ENCODE data around the gene DHRS4.
"Not testable (repeated sequence)": the region's sequence is repeated elsewhere in the genome, so short reads cannot be mapped to it uniquely, and the experiment has no call there.

DHRS4 gene

DNA sequence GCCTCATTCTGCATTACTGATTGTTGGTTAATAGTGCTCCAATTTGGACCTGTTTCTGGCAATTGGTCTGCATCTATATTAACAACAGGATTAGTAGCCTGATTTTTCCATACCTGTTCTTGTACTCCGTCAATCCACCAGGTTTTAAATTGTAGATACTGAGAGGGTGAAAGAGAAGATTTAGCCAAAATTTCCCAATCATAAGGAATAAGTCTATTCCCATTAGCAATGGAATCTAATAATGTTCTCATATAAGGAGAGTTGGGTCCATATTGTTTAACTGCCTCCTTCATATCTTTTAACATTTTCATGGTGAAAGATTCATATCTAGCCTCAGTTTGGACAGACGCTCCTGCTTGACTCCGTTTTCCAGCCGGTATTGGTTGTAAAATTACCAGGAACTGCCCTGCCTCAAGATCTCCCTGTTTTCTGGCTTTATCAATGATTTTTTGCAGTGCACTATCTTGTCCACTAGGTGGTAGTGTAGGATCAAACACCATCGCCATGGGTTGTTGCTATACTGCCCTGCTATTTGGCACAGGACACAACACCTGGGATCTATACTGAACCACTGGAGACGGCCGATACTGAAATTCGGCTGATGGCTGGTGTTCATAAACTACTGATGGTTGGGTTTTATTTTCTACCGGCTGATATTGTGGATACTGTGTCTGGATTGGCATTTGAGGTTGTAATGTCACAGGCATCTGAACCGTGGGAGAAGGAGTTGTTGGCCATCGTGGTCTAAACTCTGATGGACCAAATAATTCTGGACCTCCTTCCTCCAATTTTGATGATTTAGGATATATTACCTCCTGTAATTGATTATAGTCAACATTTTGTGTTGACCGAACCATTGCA is 60.3 kb downstream of the DHRS4 start:
- no peaks in the 10 kb centered on the region for H3K79me2 ChIP-seq (ENCODE audit: insufficient read depth, low read length)
- no peak overlapping the region for H3K27ac ChIP-seq (ENCODE audit: low read depth, low read length)
- no peak overlapping the region for H3K9ac ChIP-seq (ENCODE audit: low read length)
- no peak overlapping the region for H3K4me2 ChIP-seq (ENCODE audit: low read depth, low read length, poor library complexity, severe bottlenecking)
- TF ChIP-seq, protein P1, sequence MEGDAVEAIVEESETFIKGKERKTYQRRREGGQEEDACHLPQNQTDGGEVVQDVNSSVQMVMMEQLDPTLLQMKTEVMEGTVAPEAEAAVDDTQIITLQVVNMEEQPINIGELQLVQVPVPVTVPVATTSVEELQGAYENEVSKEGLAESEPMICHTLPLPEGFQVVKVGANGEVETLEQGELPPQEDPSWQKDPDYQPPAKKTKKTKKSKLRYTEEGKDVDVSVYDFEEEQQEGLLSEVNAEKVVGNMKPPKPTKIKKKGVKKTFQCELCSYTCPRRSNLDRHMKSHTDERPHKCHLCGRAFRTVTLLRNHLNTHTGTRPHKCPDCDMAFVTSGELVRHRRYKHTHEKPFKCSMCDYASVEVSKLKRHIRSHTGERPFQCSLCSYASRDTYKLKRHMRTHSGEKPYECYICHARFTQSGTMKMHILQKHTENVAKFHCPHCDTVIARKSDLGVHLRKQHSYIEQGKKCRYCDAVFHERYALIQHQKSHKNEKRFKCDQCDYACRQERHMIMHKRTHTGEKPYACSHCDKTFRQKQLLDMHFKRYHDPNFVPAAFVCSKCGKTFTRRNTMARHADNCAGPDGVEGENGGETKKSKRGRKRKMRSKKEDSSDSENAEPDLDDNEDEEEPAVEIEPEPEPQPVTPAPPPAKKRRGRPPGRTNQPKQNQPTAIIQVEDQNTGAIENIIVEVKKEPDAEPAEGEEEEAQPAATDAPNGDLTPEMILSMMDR (IDR thresholded peaks at IDR 0.05; ENCODE audit: insufficient read depth, low read length, poor library complexity, severe bottlenecking) = peak; percentile 63
- TF ChIP-seq EZH2phosphoT487 (conservative IDR thresholded peaks at IDR 0.05; ENCODE audit: low read length) = no peak
- no peaks in the 10 kb centered on the region for H3F3A ChIP-seq (ENCODE audit: insufficient read depth)
- H3K27me3 ChIP-seq (ENCODE audit: low read length) = no peaks in the 10 kb centered on the region
- no peaks in the 10 kb centered on the region for H3K36me3 ChIP-seq (ENCODE audit: low read length)
- no peaks in the 10 kb centered on the region for H4K20me1 ChIP-seq (ENCODE audit: low read depth, low read length)
- H3K4me3 ChIP-seq (ENCODE audit: insufficient read depth, low read length, poor library complexity, severe bottlenecking) = no peak overlapping the region
- no peaks in the 10 kb centered on the region for H3K9me3 ChIP-seq (ENCODE audit: insufficient read depth, low read length)
- H2AFZ ChIP-seq (ENCODE audit: low read depth, low read length, severe bottlenecking) = no peak overlapping the region
- H3K9me2 ChIP-seq (replicated peaks; ENCODE audit: insufficient read depth, low read length) = no peaks in the 10 kb centered on the region

DNA sequence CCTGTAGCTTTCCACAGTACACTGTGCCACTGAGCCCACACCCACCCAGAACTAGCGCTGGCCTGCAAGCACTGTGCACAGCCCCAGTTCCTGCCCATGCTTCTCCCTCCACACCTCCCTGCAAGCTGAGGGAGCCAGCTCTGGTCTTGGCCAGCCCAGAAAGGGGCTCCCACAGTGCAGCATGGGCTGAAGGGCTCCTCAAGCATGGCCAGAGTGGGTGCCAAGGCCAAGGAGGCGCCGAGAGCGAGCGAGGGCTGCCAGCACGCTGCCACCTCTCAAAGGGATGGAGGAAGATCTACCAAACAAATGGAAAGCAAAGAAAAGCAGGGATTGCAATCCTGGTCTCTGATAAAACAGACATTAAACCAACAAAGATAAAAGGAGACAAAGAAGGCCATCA is 62.2 kb downstream of the DHRS4 start:
- not testable (repeated sequence) for H3K9me3 ChIP-seq (ENCODE audit: insufficient read depth, low read length); H3K27me3 ChIP-seq (ENCODE audit: low read length); H3K4me2 ChIP-seq (ENCODE audit: low read depth, low read length, poor library complexity, severe bottlenecking); H4K20me1 ChIP-seq (ENCODE audit: low read depth, low read length); H3K27ac ChIP-seq (ENCODE audit: low read depth, low read length); H3K9me2 ChIP-seq (replicated peaks; ENCODE audit: insufficient read depth, low read length); H3K36me3 ChIP-seq (ENCODE audit: low read length); H2AFZ ChIP-seq (ENCODE audit: low read depth, low read length, severe bottlenecking); H3K4me3 ChIP-seq (ENCODE audit: insufficient read depth, low read length, poor library complexity, severe bottlenecking); H3F3A ChIP-seq (ENCODE audit: insufficient read depth); H3K9ac ChIP-seq (ENCODE audit: low read length); H3K79me2 ChIP-seq (ENCODE audit: insufficient read depth, low read length)

Measured in SU-DHL-6 (cell line).